Measurements from ENCODE around the gene METTL15.
"Not testable (repeated sequence)": the region's sequence is repeated elsewhere in the genome, so short reads cannot be mapped to it uniquely, and the experiment has no call there.

METTL15 gene, protein sequence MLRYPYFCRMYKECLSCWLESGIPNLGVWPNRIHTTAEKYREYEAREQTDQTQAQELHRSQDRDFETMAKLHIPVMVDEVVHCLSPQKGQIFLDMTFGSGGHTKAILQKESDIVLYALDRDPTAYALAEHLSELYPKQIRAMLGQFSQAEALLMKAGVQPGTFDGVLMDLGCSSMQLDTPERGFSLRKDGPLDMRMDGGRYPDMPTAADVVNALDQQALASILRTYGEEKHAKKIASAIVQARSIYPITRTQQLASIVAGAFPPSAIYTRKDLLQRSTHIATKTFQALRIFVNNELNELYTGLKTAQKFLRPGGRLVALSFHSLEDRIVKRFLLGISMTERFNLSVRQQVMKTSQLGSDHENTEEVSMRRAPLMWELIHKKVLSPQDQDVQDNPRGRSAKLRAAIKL

GRCh38 chr11:28107750-28108618, at the start of gene METTL15, which contains the start of gene KIF18A:
METTL15 (plus strand) TSS chr11:28108388; CDS start chr11:28113335, 4,947 bp downstream.
KIF18A (minus strand) TSS chr11:28108156; CDS start chr11:28097947, 10,209 bp downstream.
- H3K27ac Mint-ChIP-seq, result peak within 1 kb of the TSS; percentile 80
- peak within 1 kb of the TSS; percentile 93 for H3K4me3 Mint-ChIP-seq
- no peaks in the 10 kb centered on the region for H3K27me3 Mint-ChIP-seq
- H3K36me3 Mint-ChIP-seq, result no peaks in the 10 kb centered on the region
- no peaks in the 10 kb centered on the region for H3K9me3 Mint-ChIP-seq
- H3K4me1 Mint-ChIP-seq, result peaks cover 60% of the 10 kb centered on the region

- Mint-ChIP-seq H3K36me3 (no peaks in the 10 kb centered on the region), H3K4me3 (no peak overlapping the region), H3K27ac (no peak overlapping the region), H3K4me1 (no peaks in the 10 kb centered on the region), H3K9me3 (no peaks in the 10 kb centered on the region), H3K27me3 (no peaks in the 10 kb centered on the region)
Measured at GRCh38 chr11:28071305-28071704, 36.9 kb upstream of the METTL15 start.

DNA sequence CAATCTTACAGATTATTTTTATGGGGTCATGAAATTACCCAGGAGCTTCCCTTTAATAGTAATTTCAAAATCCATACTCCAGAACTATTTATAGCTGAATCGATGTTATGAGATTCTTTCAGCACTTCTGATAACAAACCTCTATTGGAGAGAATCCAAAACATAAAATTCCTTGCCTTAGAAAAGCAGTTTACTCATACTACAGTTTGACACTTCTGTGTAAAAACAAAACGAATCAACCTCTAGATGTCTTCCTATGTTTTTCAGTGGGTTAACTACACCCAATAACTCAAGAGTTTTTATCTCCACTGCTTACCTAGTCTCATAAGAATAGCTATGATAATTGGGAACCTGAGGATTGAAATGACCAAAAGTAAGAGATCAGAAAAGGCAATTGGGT, 35.9 kb upstream of the METTL15 start:
- no peaks in the 10 kb centered on the region for H3K27me3 Mint-ChIP-seq

GRCh38 chr11:28077521-28077920, 30.7 kb upstream of the METTL15 start:
- no peaks in the 10 kb centered on the region for H3K9me3 Mint-ChIP-seq
- H3K4me1 Mint-ChIP-seq, result no peaks in the 10 kb centered on the region
- no peaks in the 10 kb centered on the region for H3K27me3 Mint-ChIP-seq
- no peak overlapping the region for H3K4me3 Mint-ChIP-seq
- no peaks in the 10 kb centered on the region for H3K36me3 Mint-ChIP-seq
- H3K27ac Mint-ChIP-seq, result no peak overlapping the region

More for the DNA sequence above, 35.9 kb upstream of the METTL15 start:
- Mint-ChIP-seq H3K4me3 (no peak overlapping the region), H3K27ac (no peak overlapping the region), H3K36me3 (no peaks in the 10 kb centered on the region), H3K4me1 (no peaks in the 10 kb centered on the region), H3K9me3 (no peaks in the 10 kb centered on the region)

DNA sequence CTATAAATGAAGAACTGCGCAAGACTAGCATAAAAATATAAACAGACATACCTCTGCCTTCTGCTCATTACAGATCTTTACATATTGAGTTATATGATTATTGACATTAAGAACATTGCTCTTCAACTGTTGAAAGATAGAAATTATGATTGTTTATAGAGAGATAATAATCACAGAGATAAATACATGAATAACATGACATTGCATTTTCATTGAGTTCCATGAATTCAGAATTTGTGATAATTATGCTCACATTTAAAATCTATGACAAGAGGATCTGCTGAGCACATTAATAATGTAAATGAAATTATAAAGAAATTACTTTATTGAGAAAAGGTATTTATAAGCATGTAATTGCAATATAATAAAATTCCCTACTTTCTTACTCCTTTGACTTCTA, 25.1 kb upstream of the METTL15 start:
- Mint-ChIP-seq H3K27me3 (no peaks in the 10 kb centered on the region), H3K27ac (no peak overlapping the region), H3K9me3 (no peaks in the 10 kb centered on the region), H3K4me3 (no peak overlapping the region), H3K4me1 (no peaks in the 10 kb centered on the region), H3K36me3 (no peaks in the 10 kb centered on the region)

DNA sequence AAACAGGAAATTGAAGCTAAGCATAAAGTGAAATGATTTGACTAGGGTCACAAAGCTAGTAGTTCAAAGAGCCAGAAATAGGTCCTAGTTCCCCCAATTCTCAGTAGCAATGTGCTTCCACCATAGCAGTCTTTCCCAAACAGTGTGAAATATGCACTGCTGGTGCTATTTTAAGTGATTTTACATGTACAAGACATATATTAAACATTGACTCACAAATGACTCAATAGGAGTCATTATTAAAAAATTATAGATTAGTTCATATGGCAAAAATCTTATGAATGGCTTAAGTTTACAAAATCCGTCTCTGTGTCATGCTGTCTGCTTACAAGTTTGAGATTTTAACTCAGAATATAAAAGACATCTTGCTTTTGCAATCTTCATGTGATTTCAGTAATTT, 21.6 kb upstream of the METTL15 start:
- Mint-ChIP-seq H3K27ac (no peak overlapping the region), H3K36me3 (no peaks in the 10 kb centered on the region), H3K4me1 (no peaks in the 10 kb centered on the region)

DNA sequence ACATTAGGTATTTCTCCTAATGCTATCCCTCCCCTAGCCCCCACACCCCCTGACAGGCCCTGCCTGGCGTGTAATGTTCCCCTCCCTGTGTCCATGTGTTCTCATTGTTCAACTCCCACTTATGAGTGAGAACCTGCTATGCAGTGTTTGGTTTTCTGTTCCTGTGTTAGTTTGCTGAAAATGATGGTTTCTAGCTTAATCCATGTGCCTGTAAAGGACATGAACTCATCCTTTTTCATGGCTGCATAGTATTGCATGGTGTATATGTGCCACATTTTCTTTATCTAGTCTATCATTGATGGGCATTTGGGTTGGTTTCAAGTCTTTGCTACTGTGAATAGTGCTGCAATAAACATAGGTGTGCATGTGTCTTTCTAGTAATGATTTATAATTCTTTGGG, 21.0 kb upstream of the METTL15 start:
- not testable (repeated sequence) for H3K4me1 Mint-ChIP-seq

More for the DNA sequence above, 21.6 kb upstream of the METTL15 start:
- H3K4me3 Mint-ChIP-seq, result no peak overlapping the region
- no peaks in the 10 kb centered on the region for H3K9me3 Mint-ChIP-seq
- no peaks in the 10 kb centered on the region for H3K27me3 Mint-ChIP-seq

GRCh38 chr11:28087693-28088092, 20.5 kb upstream of the METTL15 start:
- not testable (repeated sequence) for H3K9me3 Mint-ChIP-seq, H3K27ac Mint-ChIP-seq, H3K36me3 Mint-ChIP-seq, H3K27me3 Mint-ChIP-seq, H3K4me3 Mint-ChIP-seq, H3K4me1 Mint-ChIP-seq

More for the DNA sequence above, 21.0 kb upstream of the METTL15 start:
- not testable (repeated sequence) for H3K36me3 Mint-ChIP-seq, H3K27me3 Mint-ChIP-seq, H3K27ac Mint-ChIP-seq, H3K4me3 Mint-ChIP-seq, H3K9me3 Mint-ChIP-seq

DNA sequence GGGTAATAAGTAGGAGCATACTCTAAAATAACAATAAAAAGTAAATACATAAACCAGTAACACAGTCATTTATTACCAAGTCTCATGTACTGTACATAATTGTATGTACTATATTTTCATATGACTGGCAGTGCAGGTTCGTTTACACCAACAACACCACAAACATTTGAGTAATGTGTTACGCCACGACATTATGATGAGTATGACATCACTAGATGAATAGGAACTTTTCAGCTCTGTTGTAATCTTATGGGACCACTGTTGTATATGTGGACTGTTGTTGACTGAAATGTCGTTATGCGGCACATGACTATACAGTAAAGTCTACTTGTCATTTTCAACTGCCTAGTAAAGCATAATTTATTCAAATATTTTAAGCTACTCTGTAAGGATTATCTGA, 18.8 kb upstream of the METTL15 start:
- H3K27ac Mint-ChIP-seq, result no peak overlapping the region

DNA sequence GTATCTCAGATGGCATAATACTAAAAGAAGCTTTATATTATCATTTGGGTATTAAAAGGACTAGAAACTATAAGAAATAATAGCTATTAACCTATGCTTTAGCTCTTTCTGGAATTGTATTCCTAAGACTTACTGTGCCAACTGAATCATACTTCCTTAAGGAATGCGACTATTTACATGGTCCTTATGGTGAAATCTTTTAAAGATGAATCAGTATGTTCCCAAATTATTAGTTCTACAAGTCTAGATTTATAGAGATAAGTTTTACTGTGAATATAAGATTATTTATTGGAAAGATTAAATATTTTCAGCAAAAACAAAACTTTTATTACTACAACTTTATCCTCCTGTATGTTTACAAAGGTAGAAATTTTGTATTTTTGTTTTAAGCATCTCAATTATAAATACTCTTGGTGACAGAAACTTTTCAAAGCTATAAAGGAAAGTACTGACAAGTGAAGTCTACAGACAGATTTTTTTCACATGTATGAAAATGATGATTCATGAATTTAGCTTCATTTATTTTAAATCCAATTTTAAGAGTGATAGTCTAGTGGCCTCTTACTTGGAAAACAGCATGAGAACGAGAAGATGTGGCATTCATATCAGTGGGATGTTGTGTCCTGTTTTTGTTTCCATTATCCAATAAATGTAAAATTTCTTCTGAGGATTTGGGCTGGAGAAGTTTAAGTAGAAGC, 18.0 kb upstream of the METTL15 start:
- Mint-ChIP-seq H3K36me3 (no peaks in the 10 kb centered on the region), H3K27me3 (no peaks in the 10 kb centered on the region), H3K4me1 (no peaks in the 10 kb centered on the region), H3K4me3 (no peak overlapping the region), H3K27ac (no peak overlapping the region), H3K9me3 (no peaks in the 10 kb centered on the region)

More for the DNA sequence above, 18.8 kb upstream of the METTL15 start:
- no peaks in the 10 kb centered on the region for H3K36me3 Mint-ChIP-seq
- no peaks in the 10 kb centered on the region for H3K9me3 Mint-ChIP-seq
- no peaks in the 10 kb centered on the region for H3K27me3 Mint-ChIP-seq
- no peaks in the 10 kb centered on the region for H3K4me1 Mint-ChIP-seq
- H3K4me3 Mint-ChIP-seq, result no peak overlapping the region

DNA sequence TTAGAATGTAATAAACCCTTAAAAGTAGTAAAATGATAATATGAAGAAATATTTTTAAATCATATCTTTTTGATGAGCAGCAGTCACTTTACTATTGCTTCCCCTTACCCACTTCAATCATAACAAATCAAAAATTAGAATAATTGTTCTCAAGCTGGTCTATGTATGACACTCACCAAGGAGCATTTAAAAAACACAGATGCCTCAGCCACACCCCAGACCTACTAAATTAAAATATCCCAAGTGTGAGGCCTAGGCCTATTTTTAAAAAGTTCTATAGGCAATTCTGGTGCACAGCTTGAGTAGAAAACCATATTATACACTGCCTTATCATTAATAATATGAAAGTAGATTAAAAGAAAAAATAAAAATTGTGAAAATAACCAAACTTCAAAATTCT, 15.4 kb upstream of the METTL15 start:
- Mint-ChIP-seq H3K27me3 (no peaks in the 10 kb centered on the region), H3K4me1 (no peaks in the 10 kb centered on the region)

DNA sequence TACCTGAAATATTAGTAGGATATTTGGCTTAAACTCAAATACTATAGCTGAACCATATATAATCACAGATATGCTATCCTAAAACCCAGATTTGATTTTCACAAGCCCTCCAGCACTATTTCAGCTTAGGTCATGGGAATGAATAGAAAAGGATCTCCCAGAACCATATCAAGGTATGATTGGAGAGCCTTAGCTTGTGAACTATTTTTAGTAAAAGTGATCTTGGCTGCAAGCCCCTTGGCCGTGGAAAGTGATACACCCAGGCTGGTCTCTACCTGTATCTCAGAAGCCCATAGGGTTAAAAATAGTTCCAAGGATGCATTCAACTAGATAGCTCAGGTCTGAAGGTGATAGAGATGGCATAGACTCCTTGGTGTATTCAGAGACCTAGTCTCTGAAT, 9.9 kb upstream of the METTL15 start:
- Mint-ChIP-seq H3K9me3 (no peaks in the 10 kb centered on the region), H3K4me1 (no peaks in the 10 kb centered on the region), H3K36me3 (no peaks in the 10 kb centered on the region), H3K27me3 (no peaks in the 10 kb centered on the region), H3K4me3 (no peak overlapping the region), H3K27ac (no peak overlapping the region)

More for the DNA sequence above, 15.4 kb upstream of the METTL15 start:
- H3K4me3 Mint-ChIP-seq, result no peak overlapping the region
- no peaks in the 10 kb centered on the region for H3K9me3 Mint-ChIP-seq
- H3K27ac Mint-ChIP-seq, result no peak overlapping the region
- no peaks in the 10 kb centered on the region for H3K36me3 Mint-ChIP-seq

GRCh38 chr11:28099715-28100114, 8.5 kb upstream of the METTL15 start:
- no peak overlapping the region for H3K27ac Mint-ChIP-seq
- no peaks in the 10 kb centered on the region for H3K36me3 Mint-ChIP-seq
- no peaks in the 10 kb centered on the region for H3K9me3 Mint-ChIP-seq
- no peak overlapping the region for H3K4me3 Mint-ChIP-seq
- no peaks in the 10 kb centered on the region for H3K27me3 Mint-ChIP-seq
- H3K4me1 Mint-ChIP-seq, result no peaks in the 10 kb centered on the region

GRCh38 chr11:28100665-28101064, 7.5 kb upstream of the METTL15 start:
- H3K4me3 Mint-ChIP-seq, result no peak overlapping the region
- no peaks in the 10 kb centered on the region for H3K9me3 Mint-ChIP-seq
- H3K27me3 Mint-ChIP-seq, result no peaks in the 10 kb centered on the region
- H3K27ac Mint-ChIP-seq, result no peak overlapping the region
- H3K4me1 Mint-ChIP-seq, result no peaks in the 10 kb centered on the region
- no peaks in the 10 kb centered on the region for H3K36me3 Mint-ChIP-seq

DNA sequence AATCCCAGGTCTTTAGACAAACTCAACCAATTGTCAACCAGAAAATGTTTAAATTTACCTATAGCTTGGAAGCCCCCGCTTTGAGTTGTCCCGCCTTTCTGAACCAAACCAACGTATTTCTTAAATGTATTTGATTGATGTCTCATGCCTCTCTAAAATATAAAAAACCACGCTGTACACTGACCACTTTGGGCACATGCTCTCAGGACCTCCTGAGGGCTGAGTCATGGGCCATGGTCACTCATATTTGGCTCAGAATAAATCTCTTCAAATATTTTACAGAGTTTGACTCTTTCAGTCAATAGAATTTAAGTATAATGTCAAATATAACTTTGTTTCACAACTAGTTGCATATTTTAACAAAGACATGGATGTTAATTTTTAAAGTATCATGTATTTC, 5.9 kb upstream of the METTL15 start:
- H3K36me3 Mint-ChIP-seq, H3K27ac Mint-ChIP-seq, H3K4me1 Mint-ChIP-seq: not testable (repeated sequence)

More for the DNA sequence above, 5.9 kb upstream of the METTL15 start:
- H3K27me3 Mint-ChIP-seq, H3K4me3 Mint-ChIP-seq, H3K9me3 Mint-ChIP-seq: not testable (repeated sequence)

Data from activated naive CD4-positive, alpha-beta T cell treated with anti-CD3 and anti-CD28 coated beads, Interleukin-2, amount 50 U/mL, for 24 hours (primary cell).